Tibial nerve (tissue), 4 donors: ENCODE results near the gene BLM. TPM values are rescaled to one million over a fixed set of nuclear protein-coding genes. Genes with fewer than 3 reads are reported as not detected.
A peak's percentile ranks its signal among the peaks of the same experiment; 100 is the strongest.

Experiments used
- DNase-seq, 2 donors: peaks; one replicate each; pipeline ENCODE4 v3.0.0-alpha.2; 2019; ENCODE audit warnings: low spot score in 2 of 2
- H3K27ac ChIP-seq, 4 donors: fragments of 200-600 bp; sonication (generic) in 3 of 4; one replicate each; pipeline ENCODE4 v1.5.1; 2017 to 2019; ENCODE audit warnings: mild to moderate bottlenecking in 1 of 4
- H3K27me3 ChIP-seq, 2 donors: fragments of 200-600 bp; sonication (generic) in 1 of 2; one replicate each; pipeline versions ENCODE4 v1.5.1 to v1.6.0; 2017 to 2019
- H3K36me3 ChIP-seq, 3 donors: fragments of 200-600 bp; sonication (generic); one replicate each; pipeline ENCODE4 v1.5.1; 2018 to 2019
- H3K4me1 ChIP-seq, 4 donors: fragments of 200-600 bp; sonication (generic) in 3 of 4; one replicate each; pipeline ENCODE4 v1.5.1; 2017 to 2019
- H3K4me3 ChIP-seq, 4 donors: fragments of 200-600 bp; sonication (generic) in 3 of 4; one replicate each; pipeline ENCODE4 v1.5.1; 2017 to 2019; ENCODE audit warnings: mild to moderate bottlenecking in 1 of 4, moderate library complexity in 1 of 4
- H3K9me3 ChIP-seq, 4 donors: fragments of 200-600 bp; sonication (generic) in 3 of 4; one replicate each; pipeline ENCODE4 v1.5.1; 2017 to 2019
- EP300 ChIP-seq, 2 donors: sonication (generic); formaldehyde crosslinking; IDR thresholded peaks; one replicate each; pipeline ENCODE4 v1.6.1; 2017; ENCODE audit warnings: antibody characterized with exemption in 2 of 2, mild to moderate bottlenecking in 1 of 2
- POLR2A ChIP-seq, 2 donors: fragments of 450-650 bp; IDR thresholded peaks; one replicate each; pipeline ENCODE4 v1.6.1; 2017; ENCODE audit warnings: antibody characterized with exemption in 2 of 2, mild to moderate bottlenecking in 2 of 2, moderate library complexity in 2 of 2
- WGBS, 2 donors: methylation state at CpG; one replicate each; pipeline ENCODE4 v1.1.5; 2018; 5-methylcytosine and 5-hydroxymethylcytosine counted together
- total RNA-seq, 4 donors: library from RNA; depleted of rRNA; stranded (reverse); fragments of >200 nt; gene quantifications; one replicate each; pipeline ENCODE4 v1.1.0, GENCODE V29; 2016
- TF ChIP-seq, protein P1 (sequence below), 5 experiments: fragments of 200-600 bp in 3 of 5; fragments of 450-650 bp in 2 of 5; sonication (generic) in 3 of 5; IDR thresholded peaks; one replicate each; pipeline ENCODE4 v1.5.1; 2016 to 2019; ENCODE audit warnings: antibody characterized with exemption in 5 of 5, mild to moderate bottlenecking in 3 of 5, moderate library complexity in 2 of 5

Gene BLM
- total RNA-seq, 4 donors from 2014 or later: 0.66 to 9.6 (median 1.0) TPM

DNA sequence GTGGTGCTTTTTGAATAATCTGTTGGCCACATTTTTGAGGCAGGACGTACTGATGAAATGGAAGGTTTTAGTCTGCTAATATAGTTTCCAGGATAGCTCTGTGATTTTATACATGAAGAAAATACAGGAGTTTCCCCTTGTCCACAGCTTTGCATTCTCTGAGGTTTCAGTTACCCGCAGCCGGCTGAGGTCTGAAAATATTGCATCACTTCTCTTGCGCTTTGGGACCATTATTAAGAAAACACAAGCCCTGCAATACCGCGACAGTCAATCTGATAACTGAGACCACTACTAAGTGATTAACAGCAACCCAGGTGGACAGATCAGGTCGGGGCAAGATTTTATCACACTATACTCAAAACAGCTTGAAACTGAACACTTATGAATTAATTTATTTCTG, 33.0 kb downstream of the BLM start:
- TF ChIP-seq, protein P1, sequence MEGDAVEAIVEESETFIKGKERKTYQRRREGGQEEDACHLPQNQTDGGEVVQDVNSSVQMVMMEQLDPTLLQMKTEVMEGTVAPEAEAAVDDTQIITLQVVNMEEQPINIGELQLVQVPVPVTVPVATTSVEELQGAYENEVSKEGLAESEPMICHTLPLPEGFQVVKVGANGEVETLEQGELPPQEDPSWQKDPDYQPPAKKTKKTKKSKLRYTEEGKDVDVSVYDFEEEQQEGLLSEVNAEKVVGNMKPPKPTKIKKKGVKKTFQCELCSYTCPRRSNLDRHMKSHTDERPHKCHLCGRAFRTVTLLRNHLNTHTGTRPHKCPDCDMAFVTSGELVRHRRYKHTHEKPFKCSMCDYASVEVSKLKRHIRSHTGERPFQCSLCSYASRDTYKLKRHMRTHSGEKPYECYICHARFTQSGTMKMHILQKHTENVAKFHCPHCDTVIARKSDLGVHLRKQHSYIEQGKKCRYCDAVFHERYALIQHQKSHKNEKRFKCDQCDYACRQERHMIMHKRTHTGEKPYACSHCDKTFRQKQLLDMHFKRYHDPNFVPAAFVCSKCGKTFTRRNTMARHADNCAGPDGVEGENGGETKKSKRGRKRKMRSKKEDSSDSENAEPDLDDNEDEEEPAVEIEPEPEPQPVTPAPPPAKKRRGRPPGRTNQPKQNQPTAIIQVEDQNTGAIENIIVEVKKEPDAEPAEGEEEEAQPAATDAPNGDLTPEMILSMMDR (IDR thresholded peaks at IDR 0.05): no peak
- no peak for TF ChIP-seq EP300 (IDR thresholded peaks at IDR 0.05)
- no peak for TF ChIP-seq POLR2A (IDR thresholded peaks at IDR 0.05)
- no peak for DNase-seq
- no peaks in the 10 kb centered on the region for H3K36me3 ChIP-seq
- no peaks in the 10 kb centered on the region for H3K4me1 ChIP-seq
- no peaks in the 10 kb centered on the region for H3K9me3 ChIP-seq
- H3K27ac ChIP-seq: no peak overlapping the region
- no peaks in the 10 kb centered on the region for H3K27me3 ChIP-seq
- 86 to 91% methylated on average over 7 of the region's 7 CpGs for WGBS, 2 donors
- no peak overlapping the region for H3K4me3 ChIP-seq

DNA sequence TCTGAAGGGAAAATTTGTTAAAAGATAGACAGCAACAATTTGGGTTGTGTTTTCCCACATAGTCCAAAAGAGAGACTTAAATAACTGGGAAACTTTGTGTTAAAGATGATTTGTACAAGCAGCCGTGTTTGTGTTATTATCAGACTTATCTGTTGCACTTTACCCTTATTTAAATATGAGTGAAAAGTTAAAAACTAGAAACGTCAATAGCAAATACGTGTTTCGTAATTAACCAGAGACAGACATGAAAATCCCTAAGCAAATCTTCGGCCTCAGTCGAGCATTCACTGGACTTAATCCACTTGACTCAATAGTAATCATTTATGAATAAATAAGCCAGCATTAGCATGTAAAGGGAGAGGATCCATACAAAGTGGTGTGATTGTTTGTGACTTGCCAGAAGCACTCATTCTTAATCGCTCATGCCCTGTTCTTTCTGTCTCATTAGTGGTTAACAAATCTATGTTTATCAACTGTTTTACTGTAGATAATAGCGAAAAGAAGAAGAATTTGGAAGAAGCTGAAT, 34.2 kb downstream of the BLM start:
- no peak overlapping the region for H3K27ac ChIP-seq
- DNase-seq: no peak
- no peaks in the 10 kb centered on the region for H3K9me3 ChIP-seq
- no peak for TF ChIP-seq POLR2A (IDR thresholded peaks at IDR 0.05)
- no peaks in the 10 kb centered on the region for H3K4me1 ChIP-seq
- no peaks in the 10 kb centered on the region for H3K36me3 ChIP-seq
- H3K27me3 ChIP-seq: no peaks in the 10 kb centered on the region
- WGBS, 2 donors: 78% methylated on average over 8 of the region's 8 CpGs
- no peak overlapping the region for H3K4me3 ChIP-seq

- peak overlapping the region in 1 of 4 donors; percentile 40 for H3K27ac ChIP-seq
- H3K4me1 ChIP-seq: peaks cover 0 to 21% (median 4%) of the 10 kb centered on the region in 4 donors
- H3K36me3 ChIP-seq: no peaks in the 10 kb centered on the region
- no peak overlapping the region for H3K4me3 ChIP-seq
- no peak for DNase-seq
- TF ChIP-seq EP300 (IDR thresholded peaks at IDR 0.05) (no peak), POLR2A (IDR thresholded peaks at IDR 0.05) (no peak)
- TF ChIP-seq, protein P1 (IDR thresholded peaks at IDR 0.05): no peak
- no peaks in the 10 kb centered on the region for H3K27me3 ChIP-seq
- H3K9me3 ChIP-seq: no peaks in the 10 kb centered on the region
- WGBS, 2 donors: 27 to 31% methylated on average over 2 of the region's 2 CpGs
Observed at GRCh38 chr15:90756916-90757315, 39.8 kb downstream of the BLM start.

DNA sequence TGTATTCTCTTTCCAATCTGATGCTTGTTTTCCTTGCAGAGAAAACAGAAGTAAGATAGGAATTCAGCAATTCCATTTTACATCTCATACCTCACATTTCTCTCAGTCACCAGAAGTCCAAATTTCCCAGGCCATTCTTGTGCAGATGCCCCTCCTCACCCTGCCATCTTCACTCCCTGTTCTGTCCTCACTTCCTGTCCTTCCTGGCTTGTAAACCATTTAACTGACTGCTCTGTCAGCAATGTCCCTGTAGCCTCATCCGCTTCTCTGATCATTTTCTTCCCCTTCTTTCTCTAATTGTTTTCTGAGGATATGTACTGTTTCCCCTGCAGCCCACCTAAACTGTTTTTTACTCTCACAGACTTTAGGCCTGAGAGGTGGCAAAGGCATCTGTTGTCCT, 40.3 kb downstream of the BLM start:
- Histone ChIP-seq H3K4me3 (no peak overlapping the region), H3K27me3 (no peaks in the 10 kb centered on the region), H3K4me1 (peaks cover 0 to 26% (median 5%) of the 10 kb centered on the region in 4 donors), H3K9me3 (no peaks in the 10 kb centered on the region), H3K27ac (peak overlapping the region in 1 of 4 donors; percentile 40), H3K36me3 (no peaks in the 10 kb centered on the region)
- 86 to 94% methylated on average over 1 of the region's 1 CpG for WGBS, 2 donors
- no peak for DNase-seq
- TF ChIP-seq, protein P1 (IDR thresholded peaks at IDR 0.05): no peak
- TF ChIP-seq POLR2A (IDR thresholded peaks at IDR 0.05) (no peak), EP300 (IDR thresholded peaks at IDR 0.05) (no peak)

GRCh38 chr15:90760661-90761232, 43.6 kb downstream of the BLM start:
- Histone ChIP-seq H3K4me1 (peaks cover 0 to 38% (median 6%) of the 10 kb centered on the region in 4 donors), H3K9me3 (no peaks in the 10 kb centered on the region), H3K4me3 (no peak overlapping the region), H3K36me3 (no peaks in the 10 kb centered on the region), H3K27me3 (no peaks in the 10 kb centered on the region), H3K27ac (peak overlapping the region; percentile 4 to 83 (median 61))
- WGBS, 2 donors: 52 to 71% methylated on average over 1 of the region's 1 CpG
- DNase-seq: no peak
- no peak for TF ChIP-seq EP300 (IDR thresholded peaks at IDR 0.05)
- TF ChIP-seq, protein P1 (IDR thresholded peaks at IDR 0.05): no peak
